Vagina (tissue), 2 donors: ENCODE results near the gene DDR1. TPM values are rescaled to one million over a fixed set of nuclear protein-coding genes. Genes with fewer than 3 reads are reported as not detected.
"Not testable (repeated sequence)": the region's sequence is repeated elsewhere in the genome, so short reads cannot be mapped to it uniquely, and the experiment has no call there.

ENCODE experiments used
- DNase-seq, 2 donors: peaks; one replicate each; pipeline ENCODE4 v3.0.0-alpha.2; 2017; ENCODE audit errors: extremely low spot score in 2 of 2
- H3K27ac ChIP-seq: fragments of 200-600 bp; sonication (generic); one replicate; pipeline ENCODE4 v1.5.1; 2019
- H3K27me3 ChIP-seq: fragments of 200-600 bp; sonication (generic); one replicate; pipeline ENCODE4 v1.5.1; 2019
- H3K36me3 ChIP-seq, 2 donors: fragments of 200-600 bp; sonication (generic); one replicate each; pipeline ENCODE4 v1.5.1; 2017 to 2019
- H3K4me1 ChIP-seq: fragments of 200-600 bp; sonication (generic); one replicate; pipeline ENCODE4 v1.5.1; 2019
- H3K4me3 ChIP-seq, 2 donors: fragments of 200-600 bp; sonication (generic); 1 replicate in 1 of 2; 2 replicates in 1 of 2; pipeline ENCODE4 v1.5.1; 2016 to 2019
- H3K9me3 ChIP-seq: fragments of 200-600 bp; sonication (generic); one replicate; pipeline ENCODE4 v1.5.1; 2019
- CTCF ChIP-seq, 3 experiments: fragments of 450-650 bp in 2 of 3; fragments of 200-600 bp in 1 of 3; sonication (generic) in 1 of 3; IDR thresholded peaks; one replicate each; pipeline ENCODE4 v1.5.1; 2017 to 2019; ENCODE audit warnings: antibody characterized with exemption in 3 of 3, mild to moderate bottlenecking in 2 of 3, moderate library complexity in 2 of 3
- POLR2A ChIP-seq, 2 donors: fragments of 450-650 bp; IDR thresholded peaks; one replicate each; pipeline ENCODE4 v1.6.1; 2017; ENCODE audit warnings: antibody characterized with exemption in 2 of 2, mild to moderate bottlenecking in 2 of 2, moderate library complexity in 2 of 2
- POLR2AphosphoS5 ChIP-seq, 2 donors: sonication (generic); formaldehyde crosslinking; IDR thresholded peaks; one replicate each; pipeline ENCODE4 v1.9.0; 2017; ENCODE audit warnings: antibody characterized with exemption in 2 of 2, mild to moderate bottlenecking in 2 of 2, low read depth in 1 of 2; ENCODE audit not compliant: insufficient read depth in 1 of 2
- intact Hi-C: fragments of 100-400 bp; cut with DNase I; formaldehyde crosslinking; loops from one replicate; pipeline ENCODE4 v1.15.1; 2023
- total RNA-seq: library from RNA; depleted of rRNA; stranded (reverse); fragments of >200 nt; gene quantifications from one replicate; pipeline ENCODE4 v1.2.3, GENCODE V29; 2016

Gene DDR1
- total RNA-seq, 1 donor from 2014 or later = 71.5 TPM

- Histone ChIP-seq H3K27me3 (no peaks in the 10 kb centered on the region), H3K4me3 (no peak overlapping the region), H3K36me3 (no peaks in the 10 kb centered on the region), H3K9me3 (no peaks in the 10 kb centered on the region), H3K27ac (no peak overlapping the region), H3K4me1 (no peaks in the 10 kb centered on the region)
- no peak for TF ChIP-seq CTCF (IDR thresholded peaks at IDR 0.05)
- TF ChIP-seq POLR2A (IDR thresholded peaks at IDR 0.05) = no peak
- TF ChIP-seq POLR2AphosphoS5 (IDR thresholded peaks at IDR 0.05; ENCODE audit: insufficient read depth in 1 of 2, low read depth in 1 of 2) = no peak
- DNase-seq = no peak
- intact Hi-C loops = no loop called here
These were observed 22.9 kb upstream of the DDR1 start for GRCh38 chr6:30861257-30862048.

- intact Hi-C loops = no loop called here
- no peak overlapping the region for H3K4me3 ChIP-seq
- no peaks in the 10 kb centered on the region for H3K27me3 ChIP-seq
- H3K4me1 ChIP-seq = no peaks in the 10 kb centered on the region
- H3K36me3 ChIP-seq = no peaks in the 10 kb centered on the region
- no peak for DNase-seq
- H3K9me3 ChIP-seq = no peaks in the 10 kb centered on the region
- TF ChIP-seq POLR2A (IDR thresholded peaks at IDR 0.05) (no peak), CTCF (IDR thresholded peaks at IDR 0.05) (no peak), POLR2AphosphoS5 (IDR thresholded peaks at IDR 0.05; ENCODE audit: insufficient read depth in 1 of 2, low read depth in 1 of 2) (no peak)
- H3K27ac ChIP-seq = no peak overlapping the region
These were observed 22.0 kb upstream of the DDR1 start for GRCh38 chr6:30862156-30862875.

GRCh38 chr6:30864325-30864724 lies 20.0 kb upstream of the DDR1 start:
- Histone ChIP-seq H3K36me3 (no peaks in the 10 kb centered on the region), H3K4me1 (no peaks in the 10 kb centered on the region), H3K27me3 (no peaks in the 10 kb centered on the region), H3K4me3 (no peak overlapping the region), H3K27ac (no peak overlapping the region), H3K9me3 (peaks cover 1% of the 10 kb centered on the region)
- TF ChIP-seq CTCF (IDR thresholded peaks at IDR 0.05) (no peak), POLR2AphosphoS5 (IDR thresholded peaks at IDR 0.05; ENCODE audit: insufficient read depth in 1 of 2, low read depth in 1 of 2) (no peak), POLR2A (IDR thresholded peaks at IDR 0.05) (no peak)
- intact Hi-C loops = no loop called here
- DNase-seq = no peak

- intact Hi-C loops, H3K27ac ChIP-seq, DNase-seq, H3K4me1 ChIP-seq, H3K27me3 ChIP-seq, H3K36me3 ChIP-seq, H3K4me3 ChIP-seq: not testable (repeated sequence)
- H3K9me3 ChIP-seq = peaks cover 11% of the 10 kb centered on the region
These were observed 15.0 kb upstream of the DDR1 start for GRCh38 chr6:30869241-30869749.

- Histone ChIP-seq H3K36me3 (no peaks in the 10 kb centered on the region), H3K4me3 (no peak overlapping the region), H3K4me1 (peaks cover 5% of the 10 kb centered on the region), H3K9me3 (peaks cover 11% of the 10 kb centered on the region), H3K27me3 (no peaks in the 10 kb centered on the region), H3K27ac (no peak overlapping the region)
- DNase-seq = no peak
- TF ChIP-seq POLR2A (IDR thresholded peaks at IDR 0.05) (no peak), POLR2AphosphoS5 (IDR thresholded peaks at IDR 0.05; ENCODE audit: insufficient read depth in 1 of 2, low read depth in 1 of 2) (no peak), CTCF (IDR thresholded peaks at IDR 0.05) (no peak)
- intact Hi-C loops = no loop called here
These were observed 13.8 kb upstream of the DDR1 start for GRCh38 chr6:30870546-30870945.
